Stimulated activated CD8-positive, alpha-beta memory T cell treated with anti-CD3 and anti-CD28 coated beads, Interleukin-2, amount 100 ng/mL, for 48 hours (primary cell): Measurements from ENCODE around the gene EBF3.

Experiments
- DNase-seq, 2 donors: peaks; one replicate each; pipeline ENCODE4 v3.0.0-alpha.2; 2020; ENCODE audit warnings: low read depth in 2 of 2

EBF3 gene

DNA sequence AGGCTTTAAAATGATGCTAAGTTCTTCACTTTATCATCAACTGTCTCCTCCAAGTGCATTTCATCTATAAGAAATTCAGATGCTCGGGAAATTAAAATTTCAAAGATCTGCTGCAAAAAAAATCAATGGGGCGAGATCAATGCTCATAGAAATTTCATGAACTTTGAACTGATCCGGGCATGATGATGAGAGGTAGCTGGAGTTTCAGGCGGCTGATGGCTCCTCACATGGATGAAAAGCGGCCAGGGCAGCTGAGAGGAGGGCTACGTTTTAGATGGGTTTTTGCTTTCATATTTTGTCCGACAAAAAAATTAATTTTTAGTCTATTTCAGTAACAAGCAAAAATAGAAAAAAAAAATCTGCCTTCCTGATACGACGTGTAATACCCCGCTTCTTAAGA, 109.9 kb downstream of the EBF3 start:
- DNase-seq = no peak

GRCh38 chr10:129853562-129853903, 110.5 kb downstream of the EBF3 start:
- DNase-seq = no peak

GRCh38 chr10:129852829-129853561, 111.1 kb downstream of the EBF3 start:
- DNase-seq = no peak

- DNase-seq = no peak
Observed at GRCh38 chr10:129851941-129852640, 112.0 kb downstream of the EBF3 start.

DNA sequence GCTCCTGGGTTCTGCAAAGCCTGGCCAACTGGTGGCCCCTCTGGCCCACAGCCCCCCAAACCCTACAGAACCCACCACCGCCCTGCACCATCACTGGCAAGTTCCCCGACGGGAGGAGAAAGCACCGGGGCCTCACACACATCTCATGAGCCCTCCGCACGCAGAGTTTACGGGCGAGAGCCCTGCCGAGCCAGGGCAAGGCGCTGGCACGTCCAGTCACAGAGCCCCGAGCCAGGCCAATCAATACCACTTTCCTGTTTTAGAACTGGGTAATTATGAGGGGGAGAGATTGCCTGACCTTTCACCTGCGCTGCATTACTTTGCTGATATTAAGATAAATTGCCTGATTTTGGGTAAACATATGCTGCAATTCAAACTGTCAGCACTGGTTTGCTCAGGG, 113.3 kb downstream of the EBF3 start:
- no peak for DNase-seq

GRCh38 chr10:129850316-129850715, 113.8 kb downstream of the EBF3 start:
- no peak for DNase-seq

DNA sequence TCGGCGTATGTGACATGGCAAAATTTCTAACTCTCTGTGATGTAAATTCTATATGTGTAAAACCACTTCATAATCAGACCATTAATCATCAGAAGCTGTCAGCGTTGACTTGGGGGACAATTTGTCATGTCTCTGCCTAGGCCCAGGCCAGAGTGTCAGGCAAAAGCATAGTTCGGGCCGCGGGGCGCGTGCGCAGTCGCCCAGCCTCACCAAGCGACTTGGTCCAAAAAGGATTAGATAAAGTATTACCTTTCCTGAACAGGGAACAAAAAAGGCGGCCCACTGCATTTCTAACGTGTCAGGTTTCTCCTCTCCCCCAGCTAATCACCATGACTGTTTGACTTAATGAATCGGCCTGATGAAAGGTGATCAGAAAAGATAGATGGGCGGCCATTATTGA, 114.2 kb downstream of the EBF3 start:
- DNase-seq = no peak

DNA sequence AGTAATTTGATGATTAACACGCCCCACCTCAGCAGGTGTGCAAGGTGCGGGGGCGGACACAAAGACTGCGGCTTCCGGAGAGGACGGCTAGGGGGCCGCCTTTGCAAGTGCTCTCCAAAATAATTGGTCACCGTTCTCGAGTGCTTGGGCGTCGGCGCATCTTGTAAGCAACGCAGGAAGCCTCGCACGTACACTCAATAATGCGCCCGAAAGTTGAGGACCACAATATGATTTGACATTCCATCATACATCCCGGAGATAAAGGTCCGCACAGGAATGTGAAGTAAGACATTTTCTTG, 114.7 kb downstream of the EBF3 start:
- no peak for DNase-seq

- no peak for DNase-seq
Observed at GRCh38 chr10:129848696-129849451, 115.2 kb downstream of the EBF3 start.

DNA sequence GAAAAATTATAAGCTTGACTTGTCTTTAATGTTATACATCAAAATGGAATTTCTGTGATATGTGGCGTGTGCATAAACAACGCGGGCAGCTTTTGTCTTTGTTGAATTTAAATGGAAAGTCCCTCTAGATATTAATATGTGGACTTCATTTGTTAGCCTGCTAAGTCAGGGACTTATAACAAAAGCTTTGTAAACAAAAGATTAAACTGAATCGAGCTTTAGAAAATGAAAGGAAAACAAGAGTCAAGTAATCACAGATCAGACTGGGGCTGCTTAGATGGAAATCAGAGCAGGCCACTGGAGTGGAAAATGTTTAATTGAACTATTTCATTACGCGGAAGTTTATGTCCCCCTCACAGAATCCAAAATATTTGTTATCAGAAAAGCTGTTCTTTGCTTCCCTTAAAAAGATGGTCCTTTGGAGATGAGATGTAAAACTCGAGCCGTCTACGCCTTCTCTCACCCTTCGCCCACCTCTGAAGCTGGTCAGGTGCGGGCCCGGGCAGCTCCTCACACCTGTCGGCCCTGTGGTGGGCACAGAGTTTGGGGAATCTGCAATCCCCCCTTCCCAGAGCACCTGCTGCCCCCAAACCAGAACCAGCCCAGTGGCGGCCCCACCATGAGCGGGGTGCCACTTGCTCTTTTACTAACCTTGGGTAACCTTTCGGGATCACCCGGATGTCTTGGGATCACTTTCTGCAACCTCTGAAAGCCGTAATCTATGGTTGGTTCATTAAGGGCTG, 116.2 kb downstream of the EBF3 start:
- DNase-seq = no peak

- DNase-seq = no peak
Observed at GRCh38 chr10:129846991-129847391, 117.1 kb downstream of the EBF3 start.

GRCh38 chr10:129845111-129845753, 118.8 kb downstream of the EBF3 start:
- no peak for DNase-seq

DNA sequence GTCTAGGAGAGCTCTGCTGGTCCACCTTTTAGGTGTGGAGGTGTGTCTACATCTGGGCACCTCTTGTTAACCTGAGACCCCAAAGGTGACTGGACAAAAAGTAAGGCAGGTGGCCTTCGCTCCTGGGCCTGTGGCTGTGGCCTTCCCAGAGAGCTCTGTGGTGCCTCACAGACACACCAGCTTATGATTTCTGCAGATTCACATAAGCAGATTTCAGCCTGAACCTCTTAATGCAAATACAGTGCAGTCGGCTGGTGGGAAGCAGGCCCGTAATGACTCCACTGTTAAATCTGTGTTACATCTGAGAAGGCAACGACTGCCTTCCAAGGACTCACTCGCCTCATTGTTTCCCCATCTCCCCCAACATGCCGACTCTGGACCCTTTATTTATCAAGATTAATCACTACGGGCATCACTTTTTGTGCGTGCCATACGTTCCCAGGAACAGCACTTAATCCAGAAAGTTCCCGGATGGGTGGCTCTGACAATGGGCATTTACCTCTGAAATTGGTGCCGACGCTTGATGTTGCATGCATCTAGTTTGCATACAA, 119.8 kb downstream of the EBF3 start:
- DNase-seq = no peak

GRCh38 chr10:129843702-129844101, 120.4 kb downstream of the EBF3 start:
- no peak for DNase-seq

GRCh38 chr10:129843131-129843541, 120.9 kb downstream of the EBF3 start:
- no peak for DNase-seq

DNA sequence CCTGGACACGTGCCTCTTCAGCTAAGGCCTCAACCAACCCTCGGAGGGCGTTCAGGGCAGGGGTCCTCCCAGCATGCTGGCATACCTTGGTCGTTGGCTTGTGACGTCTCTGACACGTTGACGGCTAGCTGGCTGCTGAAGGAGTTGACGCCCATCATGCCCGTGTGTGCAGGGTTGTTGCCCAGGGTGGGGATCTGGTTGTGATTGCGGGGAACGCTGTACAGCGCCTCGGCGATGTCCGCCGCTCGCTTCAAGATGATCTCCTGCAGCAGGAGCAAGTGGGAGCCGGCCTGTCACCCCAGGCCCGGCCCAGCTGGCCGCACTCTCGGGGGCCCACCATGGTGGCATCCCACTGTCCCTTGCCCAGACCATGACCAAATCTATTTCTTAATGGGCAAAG, 122.0 kb downstream of the EBF3 start:
- DNase-seq = no peak

GRCh38 chr10:129841590-129841989, 122.5 kb downstream of the EBF3 start:
- no peak for DNase-seq

DNA sequence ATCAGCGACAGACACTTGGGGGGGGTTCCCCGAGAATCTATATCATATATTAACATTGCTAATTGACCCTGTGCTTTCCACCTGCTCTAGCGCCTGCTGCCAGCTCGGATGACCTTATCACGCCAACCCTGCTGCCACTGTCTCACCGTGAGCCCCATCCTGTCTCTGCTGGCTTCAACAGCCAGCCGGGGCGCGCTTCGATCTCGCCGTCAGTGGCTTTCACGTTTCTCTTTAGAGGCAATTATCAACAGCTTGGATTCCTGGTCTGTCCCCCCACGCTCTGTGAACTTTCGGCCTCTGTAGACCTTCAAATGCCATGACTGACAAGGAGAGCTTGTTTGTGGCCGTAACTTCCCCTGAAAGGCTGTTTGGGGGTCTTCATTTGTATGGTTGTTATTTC, 123.0 kb downstream of the EBF3 start:
- no peak for DNase-seq

DNA sequence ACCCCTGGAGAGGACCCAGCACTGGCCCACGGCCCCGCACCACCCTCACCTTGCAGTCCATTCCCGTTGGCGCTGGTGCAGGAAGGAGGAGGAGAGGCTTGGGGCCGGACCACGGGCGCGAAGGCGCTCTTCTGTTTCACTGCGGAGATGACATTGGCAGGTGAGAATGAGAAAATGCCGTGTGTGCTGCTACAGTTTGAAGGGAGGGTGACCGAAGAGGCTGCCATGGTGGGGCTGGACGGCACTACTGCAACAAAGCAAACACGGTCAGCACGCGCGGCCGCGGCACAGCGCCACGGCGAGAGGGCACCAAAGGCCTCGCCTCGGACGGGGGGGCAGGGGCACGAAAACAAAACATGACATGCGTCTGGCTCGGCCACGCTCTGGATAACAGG, 123.9 kb downstream of the EBF3 start:
- no peak for DNase-seq

- no peak for DNase-seq
Observed at GRCh38 chr10:129839285-129840195, 124.5 kb downstream of the EBF3 start.

DNA sequence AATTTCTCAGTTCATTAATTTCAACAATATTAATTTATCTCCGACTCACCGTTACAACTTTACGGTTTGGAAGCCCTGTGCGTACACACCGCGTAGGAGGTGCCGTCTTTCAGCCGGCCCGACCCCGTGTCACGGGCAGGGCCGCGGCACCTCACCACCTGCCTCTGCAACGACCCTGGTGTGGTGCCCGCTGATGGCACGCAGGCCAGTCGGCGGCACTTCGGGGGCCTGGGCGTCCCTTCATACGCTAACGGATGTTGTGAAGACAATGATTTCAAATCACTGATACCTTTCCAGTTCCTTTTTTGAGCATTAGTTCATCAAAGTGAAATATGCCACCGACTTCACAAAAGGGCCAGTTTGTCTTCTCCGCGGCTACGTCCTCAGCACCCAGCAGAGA, 125.3 kb downstream of the EBF3 start:
- DNase-seq = no peak
